ENCODE data around the gene PRADC1.

GRCh38 chr2:73235315-73236028, 2.4 kb upstream of the PRADC1 start:
- no peak for TF ChIP-seq POLR2A (IDR thresholded peaks at IDR 0.05; ENCODE audit: low read depth, low read length)
- no peak for TF ChIP-seq CTCF (IDR thresholded peaks at IDR 0.05; ENCODE audit: extremely low read depth in 1 of 2, insufficient read depth in 1 of 2, low read depth in 1 of 2, low read length in 2 of 2)
